Esophagus squamous epithelium (tissue), 5 donors: ENCODE measurements around the gene WWC1. TPM values are rescaled to one million over a fixed set of nuclear protein-coding genes. Genes with fewer than 3 reads are reported as not detected.
A peak's percentile ranks its signal among the peaks of the same experiment; 100 is the strongest.

Experiments used
- DNase-seq: peaks from one replicate; lab custom pipeline; 2025; lab: John Stamatoyannopoulos, UW
- H3K27ac ChIP-seq, 4 donors: fragments of 200-600 bp; sonication (generic); one replicate each; pipeline ENCODE4 v1.5.1; 2016 to 2019; ENCODE audit warnings: mild to moderate bottlenecking in 1 of 4
- H3K27me3 ChIP-seq, 4 donors: fragments of 200-600 bp; sonication (generic); 1 replicate in 3 of 4; 2 replicates in 1 of 4; pipeline versions ENCODE4 v1.5.1 to v1.6.0; 2017 to 2021; ENCODE audit warnings: antibody characterized with exemption in 1 of 4
- H3K36me3 ChIP-seq, 3 donors: fragments of 200-600 bp; sonication (generic); one replicate each; pipeline ENCODE4 v1.5.1; 2016 to 2019
- H3K4me1 ChIP-seq, 3 donors: fragments of 200-600 bp; sonication (generic); one replicate each; pipeline ENCODE4 v1.5.1; 2017 to 2019
- H3K4me3 ChIP-seq, 4 donors: fragments of 200-600 bp; sonication (generic); 1 replicate in 3 of 4; 2 replicates in 1 of 4; pipeline ENCODE4 v1.5.1; 2016 to 2019; ENCODE audit warnings: mild to moderate bottlenecking in 2 of 4, moderate library complexity in 1 of 4
- H3K9me3 ChIP-seq, 3 donors: fragments of 200-600 bp; sonication (generic); one replicate each; pipeline ENCODE4 v1.5.1; 2016 to 2019
- CTCF ChIP-seq, 6 experiments: fragments of 450-650 bp in 4 of 6; fragments of 200-600 bp in 2 of 6; sonication (generic) in 2 of 6; IDR thresholded peaks; one replicate each; pipeline ENCODE4 v1.5.1; 2016 to 2019; ENCODE audit warnings: antibody characterized with exemption in 6 of 6, mild to moderate bottlenecking in 4 of 6, moderate library complexity in 4 of 6
- POLR2A ChIP-seq, 4 donors: fragments of 450-650 bp; IDR thresholded peaks; one replicate each; pipeline ENCODE4 v1.6.1; 2017; ENCODE audit warnings: antibody characterized with exemption in 4 of 4, mild to moderate bottlenecking in 4 of 4, moderate library complexity in 3 of 4
- WGBS, 2 donors: methylation state at CpG; one replicate each; pipeline ENCODE4 v1.1.5; 2018; 5-methylcytosine and 5-hydroxymethylcytosine counted together
- intact Hi-C: fragments of 100-400 bp; cut with DNase I; formaldehyde crosslinking; loops from one replicate; pipeline ENCODE4 v1.15.0; 2022
- total RNA-seq, 4 donors: library from RNA; depleted of rRNA; stranded (reverse); fragments of >200 nt; gene quantifications; one replicate each; pipeline ENCODE4 v1.1.0, GENCODE V29; 2016
- donor health status: DM: yes; HTN: yes; CAD: no.

The WWC1 gene
- total RNA-seq, 4 donors from 2014 or later, result 14.4 to 25.0 (median 16.1) TPM

- no peak for DNase-seq
- intact Hi-C loops, result no loop called here
- Histone ChIP-seq H3K27ac (no peak overlapping the region), H3K4me3 (no peak overlapping the region), H3K27me3 (no peaks in the 10 kb centered on the region), H3K36me3 (no peaks in the 10 kb centered on the region), H3K9me3 (no peaks in the 10 kb centered on the region), H3K4me1 (peaks cover 0 to 6% (median 6%) of the 10 kb centered on the region in 3 donors)
- 71% methylated on average over 4 of the region's 4 CpGs for WGBS, 2 donors
- no peak for TF ChIP-seq CTCF (IDR thresholded peaks at IDR 0.05)
- no peak for TF ChIP-seq POLR2A (IDR thresholded peaks at IDR 0.05)
Measured at GRCh38 chr5:168370831-168371230, 79.4 kb downstream of the WWC1 start.

DNA sequence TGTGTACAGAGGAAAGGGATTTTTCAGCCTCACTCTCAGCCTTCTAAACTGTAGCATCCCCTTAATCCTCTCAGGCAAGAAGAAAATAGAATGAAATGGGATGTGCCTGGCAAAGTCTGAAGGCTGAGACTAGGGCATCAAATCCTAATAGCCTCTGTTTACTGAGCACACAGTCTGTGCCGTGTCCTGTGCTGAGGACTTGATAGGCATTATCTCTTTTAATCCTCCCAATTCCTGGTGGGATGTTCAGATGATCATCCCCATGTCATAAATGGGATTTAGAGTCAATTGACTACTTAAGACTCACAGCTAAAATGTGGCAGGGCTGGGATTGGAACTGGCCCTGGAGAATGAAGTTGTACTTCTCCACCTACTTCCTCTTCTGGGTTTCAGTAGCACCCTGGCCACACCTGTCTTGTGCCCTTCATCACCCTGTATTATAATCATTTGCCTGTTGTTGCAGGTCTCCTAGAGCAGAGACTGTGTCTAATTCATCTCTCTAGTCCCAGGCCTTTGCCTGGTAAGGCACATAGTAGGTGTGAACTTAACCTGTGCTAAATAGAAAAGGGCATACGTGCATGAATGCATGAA lies 81.0 kb downstream of the WWC1 start:
- H3K27me3 ChIP-seq, result no peaks in the 10 kb centered on the region
- no peak overlapping the region for H3K4me3 ChIP-seq
- DNase-seq, result no peak
- no peaks in the 10 kb centered on the region for H3K4me1 ChIP-seq
- no peaks in the 10 kb centered on the region for H3K36me3 ChIP-seq
- H3K9me3 ChIP-seq, result no peaks in the 10 kb centered on the region
- intact Hi-C loops, result no loop called here
- 70 to 76% methylated on average over 2 of the region's 2 CpGs for WGBS, 2 donors
- peak overlapping the region in 1 of 4 donors; percentile 9 for H3K27ac ChIP-seq
- no peak for TF ChIP-seq CTCF (IDR thresholded peaks at IDR 0.05)
- TF ChIP-seq POLR2A (IDR thresholded peaks at IDR 0.05), result no peak

DNA sequence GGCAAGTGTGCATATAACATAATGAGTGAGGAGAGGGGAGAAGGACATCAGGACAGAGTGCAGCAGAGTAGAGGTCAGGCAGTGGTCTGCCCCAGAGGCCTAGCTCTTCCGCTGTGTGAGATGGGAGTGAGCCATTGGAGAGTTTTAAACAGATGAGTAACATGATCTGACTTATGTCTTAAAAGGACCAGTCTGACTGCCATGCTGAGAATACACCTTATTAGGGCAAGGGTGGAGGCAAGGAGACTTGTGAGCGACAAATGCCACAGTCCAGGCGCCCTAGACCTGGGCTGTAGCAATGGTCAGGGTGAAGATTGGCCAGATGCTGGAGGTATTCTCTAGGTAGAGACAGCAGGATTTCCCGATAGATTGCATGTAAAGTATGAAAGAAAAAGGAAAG lies 83.1 kb downstream of the WWC1 start:
- Histone ChIP-seq H3K9me3 (no peaks in the 10 kb centered on the region), H3K36me3 (no peaks in the 10 kb centered on the region), H3K4me3 (no peak overlapping the region), H3K27me3 (no peaks in the 10 kb centered on the region), H3K4me1 (no peaks in the 10 kb centered on the region), H3K27ac (no peak overlapping the region)
- 85 to 88% methylated on average over 4 of the region's 4 CpGs for WGBS, 2 donors
- DNase-seq, result no peak
- no peak for TF ChIP-seq CTCF (IDR thresholded peaks at IDR 0.05)
- no peak for TF ChIP-seq POLR2A (IDR thresholded peaks at IDR 0.05)
- intact Hi-C loops, result no loop called here

DNA sequence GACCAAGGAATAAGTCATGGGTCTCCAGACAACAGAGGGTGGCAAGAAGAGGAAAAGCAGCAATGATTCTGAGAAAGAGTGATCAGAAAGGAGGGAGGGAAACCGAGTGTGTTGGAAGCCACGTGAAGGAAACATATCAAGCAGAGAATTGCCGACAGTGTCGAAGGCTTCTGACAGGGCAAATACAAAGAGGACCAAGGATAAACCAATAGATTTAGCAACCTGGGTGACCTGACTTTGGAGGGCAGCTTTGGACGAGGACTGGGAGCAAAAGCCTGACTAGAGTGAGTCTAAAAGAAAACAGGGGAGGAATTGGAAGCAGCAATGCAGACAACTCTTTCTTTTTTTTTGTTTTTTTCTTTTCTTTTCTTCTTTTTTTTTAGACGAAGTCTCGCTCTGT lies 83.8 kb downstream of the WWC1 start:
- WGBS, 2 donors, result 86 to 92% methylated on average over 7 of the region's 7 CpGs
- TF ChIP-seq POLR2A (IDR thresholded peaks at IDR 0.05) (no peak), CTCF (IDR thresholded peaks at IDR 0.05) (no peak)

DNA sequence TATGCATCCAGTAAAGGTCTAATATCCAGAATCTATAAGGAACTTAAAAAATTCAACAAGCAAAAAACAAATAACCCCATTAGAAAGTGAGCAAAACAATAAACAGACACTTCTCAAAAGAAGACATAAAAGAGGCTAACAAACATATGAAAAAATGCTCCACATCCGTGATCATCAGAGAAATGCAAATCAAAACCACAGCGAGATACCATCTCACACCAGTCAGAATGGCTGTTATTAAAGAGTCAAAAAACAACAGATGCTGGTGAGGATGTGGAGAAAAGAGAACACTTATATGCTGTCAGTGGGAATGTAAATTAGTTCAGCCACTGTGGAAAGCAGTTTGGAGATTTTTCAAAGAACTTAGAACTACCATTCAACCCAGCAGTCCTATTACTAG lies 86.1 kb downstream of the WWC1 start:
- Histone ChIP-seq H3K9me3 (no peaks in the 10 kb centered on the region), H3K36me3 (no peaks in the 10 kb centered on the region), H3K27ac (no peak overlapping the region), H3K4me3 (no peak overlapping the region), H3K4me1 (no peaks in the 10 kb centered on the region), H3K27me3 (no peaks in the 10 kb centered on the region)
- no peak for TF ChIP-seq CTCF (IDR thresholded peaks at IDR 0.05)
- no peak for TF ChIP-seq POLR2A (IDR thresholded peaks at IDR 0.05)
- whole genome bisulfite sequencing, 2 donors, result 64 to 85% methylated on average over 2 of the region's 2 CpGs
- intact Hi-C loops, result no loop called here
- DNase-seq, result no peak

More for the DNA sequence above, 83.8 kb downstream of the WWC1 start:
- Histone ChIP-seq H3K4me3 (no peak overlapping the region), H3K9me3 (no peaks in the 10 kb centered on the region), H3K27me3 (no peaks in the 10 kb centered on the region), H3K27ac (no peak overlapping the region), H3K4me1 (no peaks in the 10 kb centered on the region), H3K36me3 (no peaks in the 10 kb centered on the region)
- intact Hi-C loops, result no loop called here
- no peak for DNase-seq
